Spleen (tissue), 11 donors: ENCODE measurements around the gene C16orf86. TPM values are rescaled to one million over a fixed set of nuclear protein-coding genes. Genes with fewer than 3 reads are reported as not detected.

Source experiments
- DNase-seq: peaks from one replicate; pipeline ENCODE4 v3.0.0-alpha.2; 2020
- H3K27ac ChIP-seq, 8 donors: fragments of 200-600 bp; sonication (generic) in 7 of 8; 1 replicate in 4 of 8; 2 replicates in 4 of 8; pipeline versions ENCODE4 v1.5.0 to v1.8.0; 2016 to 2021; ENCODE audit warnings: inconsistent platforms in 4 of 8, mild to moderate bottlenecking in 4 of 8, moderate library complexity in 1 of 8
- H3K27me3 ChIP-seq, 7 donors: fragments of 200-600 bp; sonication (generic) in 6 of 7; replicated peaks in 1 of 7; 1 replicate in 4 of 7; 2 replicates in 3 of 7; pipeline versions ENCODE4 v1.5.0 to v1.8.0; 2016 to 2021; ENCODE audit warnings: inconsistent platforms in 3 of 7, mild to moderate bottlenecking in 1 of 7
- H3K36me3 ChIP-seq, 6 donors: fragments of 200-600 bp; sonication (generic) in 5 of 6; 1 replicate in 4 of 6; 2 replicates in 2 of 6; pipeline versions ENCODE4 v1.5.0 to v1.8.0; 2016 to 2021; ENCODE audit warnings: inconsistent platforms in 2 of 6
- H3K4me1 ChIP-seq, 6 donors: fragments of 200-600 bp; sonication (generic) in 5 of 6; 1 replicate in 3 of 6; 2 replicates in 3 of 6; pipeline versions ENCODE4 v1.5.0 to v1.8.0; 2016 to 2021; ENCODE audit warnings: inconsistent platforms in 3 of 6
- H3K4me3 ChIP-seq, 8 donors: fragments of 200-600 bp; sonication (generic) in 7 of 8; 1 replicate in 4 of 8; 2 replicates in 4 of 8; pipeline versions ENCODE4 v1.5.0 to v1.8.0; 2016 to 2021; ENCODE audit warnings: inconsistent platforms in 4 of 8, mild to moderate bottlenecking in 4 of 8, moderate library complexity in 2 of 8
- H3K9me3 ChIP-seq, 8 donors: fragments of 200-600 bp; sonication (generic) in 7 of 8; 1 replicate in 4 of 8; 2 replicates in 4 of 8; pipeline versions ENCODE4 v1.5.0 to v1.8.0; 2016 to 2021; ENCODE audit warnings: inconsistent platforms in 4 of 8
- POLR2A ChIP-seq, 3 donors: fragments of 450-650 bp; IDR thresholded peaks; one replicate each; pipeline ENCODE4 v1.5.1; 2017; ENCODE audit warnings: antibody characterized with exemption in 3 of 3, mild to moderate bottlenecking in 1 of 3
- POLR2AphosphoS5 ChIP-seq, 3 donors: sonication (generic); formaldehyde crosslinking; IDR thresholded peaks; one replicate each; pipeline ENCODE4 v1.5.1; 2017; ENCODE audit warnings: antibody characterized with exemption in 3 of 3
- whole genome bisulfite sequencing, 5 donors: extraction: QIAGEN DNeasy Blood & Tissue Kit in 3 of 5; methylation state at CpG; one replicate each; pipeline versions ENCODE4 v1.1.5 to v1.1.7; 2013 to 2018; 5-methylcytosine and 5-hydroxymethylcytosine counted together
- intact Hi-C: fragments of 100-400 bp; cut with DNase I; formaldehyde crosslinking; loops from one replicate; pipeline ENCODE4 v1.15.0; 2023; ENCODE audit warnings: low total_unique reads
- polyA plus RNA-seq, 3 donors: library from polyadenylated mRNA; stranded (reverse); fragments of 200-250 nt; gene quantifications; one replicate each; pipeline ENCODE4 v1.2.1, GENCODE V29; 2013
- total RNA-seq, 7 donors: library from RNA; depleted of rRNA in 3 of 7; stranded (reverse); fragments of >200 nt in 3 of 7; fragmentation: NEBNext Ultra II Directional in 4 of 7; extraction: Animal tissue kit (Norgen Biotek cat#: 25700) in 4 of 7; gene quantifications; one replicate each; pipeline versions ENCODE4 v1.1.0 to v1.2.1, GENCODE V29; 2016 to 2021
- TF ChIP-seq, protein P1 (sequence below), 11 experiments: fragments of 200-600 bp in 7 of 11; fragments of 450-650 bp in 4 of 11; sonication (generic) in 4 of 11; IDR thresholded peaks in 8 of 11; conservative IDR thresholded peaks in 3 of 11; 1 replicate in 7 of 11; 2 replicates in 4 of 11; pipeline versions ENCODE4 v1.4.0 to v1.8.0; 2016 to 2021; ENCODE audit warnings: antibody characterized with exemption in 11 of 11, inconsistent platforms in 4 of 11, mild to moderate bottlenecking in 1 of 11
- donor health status: healthy with polysubstance abuse.
- donor health status: DM: no; HTN: no; CAD: no; lungs with moderate emphysema.
- donor health status: DM: no; HTN: no; CAD: no.
- donor health status: Bipolar disorder and iron deficiency.
- donor health status: healthy.
- donor health status: DM: no; HTN: no; CAD: no.
- donor health status: DM: yes; HTN: yes; CAD: no.

Gene C16orf86
- total and polyA plus RNA-seq, 10 donors = 5.2 to 17.3 (median 8.9) TPM

DNA sequence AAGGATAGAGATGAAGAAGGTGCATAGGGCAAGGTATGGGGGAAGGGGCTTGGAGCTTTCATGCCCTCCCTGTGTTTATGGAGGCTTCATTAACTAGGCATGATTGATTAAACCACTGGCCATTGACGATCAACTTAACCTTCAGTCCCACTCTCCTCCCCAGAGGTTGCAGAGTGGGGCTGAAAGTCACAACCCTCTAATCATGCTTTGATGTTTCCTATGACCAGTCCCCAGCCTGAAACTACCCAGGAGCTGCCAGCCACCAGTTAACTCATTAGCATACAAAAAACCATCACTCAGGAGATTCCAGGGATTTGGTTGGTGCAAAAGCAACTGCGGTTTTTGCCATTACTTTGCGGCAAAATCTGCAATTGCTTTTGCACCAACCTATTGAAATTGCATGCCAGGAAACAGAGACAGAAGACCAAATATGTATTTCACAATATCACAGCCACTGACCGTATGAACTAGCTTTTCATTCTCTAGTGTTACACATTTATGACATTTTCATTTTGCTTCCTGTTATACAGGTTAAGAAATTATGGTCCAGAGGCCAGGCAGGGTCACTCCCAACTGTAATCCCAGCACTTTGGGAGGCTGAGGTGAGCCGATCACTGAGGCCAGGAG, 47.1 kb downstream of the C16orf86 start:
- intact Hi-C loops = no loop called here
- 50 to 88% (median 70%) methylated on average over 5 of the region's 5 CpGs for WGBS, 5 donors
- peak overlapping the region in 6 of 8 donors; percentile 7 to 70 (median 55) for H3K27ac ChIP-seq

DNA sequence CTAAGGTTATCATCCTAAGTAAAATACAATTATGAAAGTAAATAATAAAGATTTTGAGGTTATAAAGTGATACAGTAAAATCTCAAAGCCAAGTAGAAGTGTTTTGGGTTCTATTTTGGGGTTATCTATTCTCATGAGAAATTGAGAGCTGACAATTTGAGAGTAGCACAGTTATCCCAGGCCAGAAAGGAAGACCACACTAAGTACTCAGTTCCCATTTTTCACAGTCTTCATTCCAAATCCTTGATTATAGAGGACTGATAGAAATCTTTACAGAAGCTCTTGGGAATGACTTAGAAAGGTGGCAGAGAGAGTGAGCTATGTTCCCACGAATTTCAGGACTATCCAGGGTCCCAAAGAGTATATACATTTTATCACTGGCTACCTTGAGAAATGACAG, 47.9 kb downstream of the C16orf86 start:
- Histone ChIP-seq H3K4me3 (no peak overlapping the region), H3K27me3 (no peaks in the 10 kb centered on the region), H3K27ac (peak overlapping the region in 4 of 8 donors; percentile 7 to 70 (median 55)), H3K9me3 (no peaks in the 10 kb centered on the region), H3K36me3 (peaks cover 0 to 13% (median 0%) of the 10 kb centered on the region in 6 donors), H3K4me1 (peaks cover 11 to 68% (median 40%) of the 10 kb centered on the region in 6 donors)
- WGBS, 5 donors = 56 to 91% (median 87%) methylated on average over 1 of the region's 1 CpG
- no peak for TF ChIP-seq POLR2AphosphoS5 (IDR thresholded peaks at IDR 0.05)
- DNase-seq = no peak
- intact Hi-C loops = no loop called here

More for the DNA sequence above, 47.1 kb downstream of the C16orf86 start:
- Histone ChIP-seq H3K36me3 (peaks cover 0 to 16% (median 0%) of the 10 kb centered on the region in 6 donors), H3K9me3 (no peaks in the 10 kb centered on the region), H3K4me3 (no peak overlapping the region), H3K4me1 (peaks cover 11 to 69% (median 44%) of the 10 kb centered on the region in 6 donors), H3K27me3 (no peaks in the 10 kb centered on the region)
- peak; percentile 6 for DNase-seq
- no peak for TF ChIP-seq POLR2A (IDR thresholded peaks at IDR 0.05)
- TF ChIP-seq, protein P1, sequence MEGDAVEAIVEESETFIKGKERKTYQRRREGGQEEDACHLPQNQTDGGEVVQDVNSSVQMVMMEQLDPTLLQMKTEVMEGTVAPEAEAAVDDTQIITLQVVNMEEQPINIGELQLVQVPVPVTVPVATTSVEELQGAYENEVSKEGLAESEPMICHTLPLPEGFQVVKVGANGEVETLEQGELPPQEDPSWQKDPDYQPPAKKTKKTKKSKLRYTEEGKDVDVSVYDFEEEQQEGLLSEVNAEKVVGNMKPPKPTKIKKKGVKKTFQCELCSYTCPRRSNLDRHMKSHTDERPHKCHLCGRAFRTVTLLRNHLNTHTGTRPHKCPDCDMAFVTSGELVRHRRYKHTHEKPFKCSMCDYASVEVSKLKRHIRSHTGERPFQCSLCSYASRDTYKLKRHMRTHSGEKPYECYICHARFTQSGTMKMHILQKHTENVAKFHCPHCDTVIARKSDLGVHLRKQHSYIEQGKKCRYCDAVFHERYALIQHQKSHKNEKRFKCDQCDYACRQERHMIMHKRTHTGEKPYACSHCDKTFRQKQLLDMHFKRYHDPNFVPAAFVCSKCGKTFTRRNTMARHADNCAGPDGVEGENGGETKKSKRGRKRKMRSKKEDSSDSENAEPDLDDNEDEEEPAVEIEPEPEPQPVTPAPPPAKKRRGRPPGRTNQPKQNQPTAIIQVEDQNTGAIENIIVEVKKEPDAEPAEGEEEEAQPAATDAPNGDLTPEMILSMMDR (IDR thresholded peaks at IDR 0.05 in 8 of 11, conservative IDR thresholded peaks at IDR 0.05 in 3 of 11) = no peak
- TF ChIP-seq POLR2AphosphoS5 (IDR thresholded peaks at IDR 0.05) = no peak

DNA sequence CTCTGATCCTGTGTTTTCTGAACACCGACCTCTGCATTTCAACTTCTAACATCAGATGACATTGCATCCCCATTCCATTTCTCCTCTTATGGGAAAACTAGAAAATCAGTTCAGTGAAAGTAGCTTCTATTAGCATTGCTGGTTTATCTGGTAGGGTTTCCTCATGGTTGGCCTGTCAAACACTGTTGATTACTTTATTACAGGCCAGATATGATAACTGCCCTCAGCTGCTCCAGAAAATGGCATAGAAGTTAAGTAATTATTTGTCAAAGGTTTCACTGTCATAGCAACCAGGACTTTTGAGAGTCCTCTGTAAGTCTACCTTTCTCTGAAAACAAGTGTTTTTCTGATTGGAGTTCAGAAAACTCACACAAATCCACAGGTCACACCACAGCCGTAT, 49.5 kb downstream of the C16orf86 start:
- peaks cover 0 to 10% (median 0%) of the 10 kb centered on the region in 6 donors for H3K36me3 ChIP-seq
- no peak for TF ChIP-seq POLR2A (IDR thresholded peaks at IDR 0.05)
- peaks cover 17 to 78% (median 52%) of the 10 kb centered on the region in 6 donors for H3K4me1 ChIP-seq
- H3K4me3 ChIP-seq = no peak overlapping the region
- H3K9me3 ChIP-seq = no peaks in the 10 kb centered on the region
- no peak overlapping the region for H3K27ac ChIP-seq
- no peaks in the 10 kb centered on the region for H3K27me3 ChIP-seq
- DNase-seq = no peak
- WGBS, 5 donors = 90 to 97% (median 93%) methylated on average over 2 of the region's 2 CpGs
- intact Hi-C loops = loop anchor here (5.0 kb wide), 1 partner anchor 44 kb away; no protein-coding TSS in a partner anchor

Other genes starting within 250 kb of the C16orf86 start
- 10 to 100 TPM in 1 of 7 donors, 1 to 10 TPM in 5, under 1 TPM in 1; 0.85 to 18.3 (median 4.7) TPM for gene HSD11B2, start 235.7 kb upstream of the C16orf86 start, total RNA-seq
- gene HSD11B2, start 235.7 kb upstream of the C16orf86 start, polyA plus RNA-seq = 1 to 10 TPM; 1.7 to 4.1 (median 2.8) TPM
- gene ATP6V0D1, start 185.7 kb upstream of the C16orf86 start, total RNA-seq = 100 to 1,000 TPM in 5 of 7 donors, 10 to 100 TPM in 2; 97.5 to 133 (median 114) TPM
- gene ATP6V0D1, start 185.7 kb upstream of the C16orf86 start, polyA plus RNA-seq = 10 to 100 TPM; 37.3 to 68.6 (median 40.1) TPM
- gene AGRP, start 183.3 kb upstream of the C16orf86 start, total RNA-seq = under 1 TPM in 1 of 7 donors, not detected in 6; 0.91 TPM
- under 1 TPM; 0.15 to 0.30 (median 0.22) TPM for gene AGRP, start 183.3 kb upstream of the C16orf86 start, polyA plus RNA-seq
- gene RIPOR1, start 138.0 kb upstream of the C16orf86 start, total RNA-seq = 100 to 1,000 TPM; 114 to 242 (median 188) TPM
- gene RIPOR1, start 138.0 kb upstream of the C16orf86 start, polyA plus RNA-seq = 10 to 100 TPM; 29.9 to 84.7 (median 69.9) TPM
- gene CTCF, start 104.3 kb upstream of the C16orf86 start, total RNA-seq = 10 to 100 TPM; 47.6 to 67.7 (median 50.8) TPM
- gene CTCF, start 104.3 kb upstream of the C16orf86 start, polyA plus RNA-seq = 10 to 100 TPM; 24.4 to 36.7 (median 25.6) TPM
- 10 to 100 TPM; 30.0 to 66.7 (median 50.6) TPM for gene CARMIL2, start 21.7 kb upstream of the C16orf86 start, total RNA-seq
- 10 to 100 TPM; 48.1 to 92.3 (median 80.1) TPM for gene CARMIL2, start 21.7 kb upstream of the C16orf86 start, polyA plus RNA-seq
- gene ACD, start 6.6 kb upstream of the C16orf86 start, total RNA-seq = 10 to 100 TPM; 18.1 to 31.7 (median 24.4) TPM
- 10 to 100 TPM; 16.9 to 25.2 (median 18.1) TPM for gene ACD, start 6.6 kb upstream of the C16orf86 start, polyA plus RNA-seq
- 10 to 100 TPM in 1 of 7 donors, 1 to 10 TPM in 6; 3.3 to 13.8 (median 5.5) TPM for gene PARD6A, start 5.9 kb upstream of the C16orf86 start, total RNA-seq
- 10 to 100 TPM in 1 of 3 donors, 1 to 10 TPM in 2; 5.4 to 10.2 (median 8.2) TPM for gene PARD6A, start 5.9 kb upstream of the C16orf86 start, polyA plus RNA-seq
- gene ENKD1, start 64 bp upstream of the C16orf86 start, total RNA-seq = 10 to 100 TPM in 5 of 7 donors, 1 to 10 TPM in 2; 9.2 to 18.4 (median 11.4) TPM
- gene ENKD1, start 64 bp upstream of the C16orf86 start, polyA plus RNA-seq = 10 to 100 TPM; 13.0 to 21.6 (median 18.7) TPM
- gene GFOD2, start 52.5 kb downstream of the C16orf86 start, total RNA-seq = 10 to 100 TPM; 34.6 to 45.6 (median 41.1) TPM
- 10 to 100 TPM; 10.4 to 21.4 (median 11.6) TPM for gene GFOD2, start 52.5 kb downstream of the C16orf86 start, polyA plus RNA-seq
- 10 to 100 TPM; 19.7 to 38.6 (median 25.9) TPM for gene RANBP10, start 139.7 kb downstream of the C16orf86 start, total RNA-seq
- 10 to 100 TPM in 1 of 3 donors, 1 to 10 TPM in 2; 6.6 to 10.7 (median 8.1) TPM for gene RANBP10, start 139.7 kb downstream of the C16orf86 start, polyA plus RNA-seq
- 1 to 10 TPM in 1 of 7 donors, under 1 TPM in 6; 0.44 to 2.7 (median 0.80) TPM for gene TSNAXIP1, start 140.1 kb downstream of the C16orf86 start, total RNA-seq
- gene TSNAXIP1, start 140.1 kb downstream of the C16orf86 start, polyA plus RNA-seq = 1 to 10 TPM; 1.0 to 2.3 (median 1.9) TPM
- 10 to 100 TPM; 23.5 to 80.7 (median 35.7) TPM for gene THAP11, start 175.5 kb downstream of the C16orf86 start, total RNA-seq
- gene THAP11, start 175.5 kb downstream of the C16orf86 start, polyA plus RNA-seq = 10 to 100 TPM; 19.9 to 31.7 (median 24.3) TPM
- gene NUTF2, start 180.1 kb downstream of the C16orf86 start, total RNA-seq = 10 to 100 TPM; 38.8 to 64.3 (median 48.6) TPM
- 100 to 1,000 TPM in 1 of 3 donors, 10 to 100 TPM in 2; 92.3 to 116 (median 97.0) TPM for gene NUTF2, start 180.1 kb downstream of the C16orf86 start, polyA plus RNA-seq
- gene CENPT, start 180.9 kb downstream of the C16orf86 start, total RNA-seq = 10 to 100 TPM; 43.2 to 82.9 (median 50.8) TPM
- gene CENPT, start 180.9 kb downstream of the C16orf86 start, polyA plus RNA-seq = 100 to 1,000 TPM in 1 of 3 donors, 10 to 100 TPM in 2; 47.2 to 101 (median 91.3) TPM
- 10 to 100 TPM; 51.7 to 71.3 (median 63.2) TPM for gene EDC4, start 206.2 kb downstream of the C16orf86 start, total RNA-seq
- gene EDC4, start 206.2 kb downstream of the C16orf86 start, polyA plus RNA-seq = 10 to 100 TPM; 27.6 to 45.0 (median 39.6) TPM
- gene NRN1L, start 218.1 kb downstream of the C16orf86 start, total RNA-seq = 1 to 10 TPM in 3 of 7 donors, under 1 TPM in 2, not detected in 2; 0.60 to 6.2 (median 1.2) TPM
- gene NRN1L, start 218.1 kb downstream of the C16orf86 start, polyA plus RNA-seq = 1 to 10 TPM; 2.5 to 4.4 (median 3.4) TPM
- gene PSKH1, start 226.4 kb downstream of the C16orf86 start, total RNA-seq = 10 to 100 TPM; 13.0 to 31.3 (median 26.0) TPM
- gene PSKH1, start 226.4 kb downstream of the C16orf86 start, polyA plus RNA-seq = 10 to 100 TPM in 1 of 3 donors, 1 to 10 TPM in 2; 5.0 to 16.2 (median 6.8) TPM